Fibroblast of lung (primary cell): ENCODE measurements around the gene ATRIP.

ENCODE experiments used
- EZH2 ChIP-seq: IDR thresholded peaks from 2 replicates; pipeline ENCODE4 v1.5.1; 2012; ENCODE audit warnings: low read length, control low read depth, mild to moderate bottlenecking; ENCODE audit errors: missing control alignments
- TF ChIP-seq, protein P1 (sequence below), 2 donors: IDR thresholded peaks in 1 of 2; conservative IDR thresholded peaks in 1 of 2; 1 replicate in 1 of 2; 2 replicates in 1 of 2; pipeline ENCODE4 v1.5.1; 2011 to 2012; ENCODE audit warnings: low read length in 2 of 2, control low read depth in 1 of 2, inconsistent platforms in 1 of 2, low read depth in 1 of 2, mild to moderate bottlenecking in 1 of 2

DNA sequence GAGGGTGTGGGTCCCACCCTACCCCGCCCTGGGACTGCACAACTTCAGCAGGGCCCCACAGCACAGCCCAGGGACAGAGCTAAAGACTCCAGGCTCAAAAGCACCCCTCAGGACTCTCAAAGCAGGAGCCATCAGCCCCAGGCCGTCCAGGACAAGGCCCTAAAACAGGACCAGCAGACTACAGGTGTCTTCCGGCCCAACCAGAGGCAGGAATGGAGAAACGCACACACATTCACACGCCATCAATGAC, 26.1 kb downstream of the ATRIP start:
- TF ChIP-seq EZH2 = no peak
- TF ChIP-seq, protein P1, sequence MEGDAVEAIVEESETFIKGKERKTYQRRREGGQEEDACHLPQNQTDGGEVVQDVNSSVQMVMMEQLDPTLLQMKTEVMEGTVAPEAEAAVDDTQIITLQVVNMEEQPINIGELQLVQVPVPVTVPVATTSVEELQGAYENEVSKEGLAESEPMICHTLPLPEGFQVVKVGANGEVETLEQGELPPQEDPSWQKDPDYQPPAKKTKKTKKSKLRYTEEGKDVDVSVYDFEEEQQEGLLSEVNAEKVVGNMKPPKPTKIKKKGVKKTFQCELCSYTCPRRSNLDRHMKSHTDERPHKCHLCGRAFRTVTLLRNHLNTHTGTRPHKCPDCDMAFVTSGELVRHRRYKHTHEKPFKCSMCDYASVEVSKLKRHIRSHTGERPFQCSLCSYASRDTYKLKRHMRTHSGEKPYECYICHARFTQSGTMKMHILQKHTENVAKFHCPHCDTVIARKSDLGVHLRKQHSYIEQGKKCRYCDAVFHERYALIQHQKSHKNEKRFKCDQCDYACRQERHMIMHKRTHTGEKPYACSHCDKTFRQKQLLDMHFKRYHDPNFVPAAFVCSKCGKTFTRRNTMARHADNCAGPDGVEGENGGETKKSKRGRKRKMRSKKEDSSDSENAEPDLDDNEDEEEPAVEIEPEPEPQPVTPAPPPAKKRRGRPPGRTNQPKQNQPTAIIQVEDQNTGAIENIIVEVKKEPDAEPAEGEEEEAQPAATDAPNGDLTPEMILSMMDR (conservative IDR thresholded peaks at IDR 0.05 in 1 of 2, IDR thresholded peaks at IDR 0.05 in 1 of 2; ENCODE audit: low read depth in 1 of 2, low read length in 2 of 2) = peak in 1 of 2 donors; percentile 12
